Right lobe of liver (tissue), 4 donors: ENCODE results near the gene VAMP5.

Experiments used
- CTCF ChIP-seq, 4 donors: fragments of 200-600 bp in 3 of 4; fragments of 450-650 bp in 1 of 4; IDR thresholded peaks; one replicate each; pipeline versions ENCODE4 v1.5.1 to v1.8.0; 2016 to 2022; ENCODE audit warnings: antibody characterized with exemption in 4 of 4, mild to moderate bottlenecking in 2 of 4
- POLR2A ChIP-seq: fragments of 450-650 bp; IDR thresholded peaks from one replicate; pipeline ENCODE4 v1.6.1; 2017; ENCODE audit warnings: antibody characterized with exemption, mild to moderate bottlenecking
- donor health status: DM: no; HTN: no; CAD: no.
- donor health status: DM: no; HTN: no; CAD: no.
- donor health status: DM: no; HTN: yes; CAD: no.

- no peak for TF ChIP-seq CTCF (IDR thresholded peaks at IDR 0.05)
- TF ChIP-seq POLR2A: no peak
Measured at GRCh38 chr2:85583667-85584353, 421 bp upstream of the VAMP5 start.
